Neutrophil (primary cell): ENCODE measurements around the gene MID2.

Source experiments
- H3K27ac ChIP-seq: fragments of 200-600 bp; sonication (generic); 2 replicates; pipeline ENCODE4 v1.5.1; 2016; ENCODE audit warnings: mild to moderate bottlenecking, moderate library complexity
- H3K27me3 ChIP-seq: fragments of 200-600 bp; sonication (generic); 2 replicates; pipeline ENCODE4 v1.6.0; 2016; ENCODE audit warnings: mild to moderate bottlenecking
- H3K36me3 ChIP-seq: fragments of 200-600 bp; sonication (generic); 2 replicates; pipeline ENCODE4 v1.5.1; 2017
- H3K4me1 ChIP-seq, 2 experiments: fragments of 200-600 bp in 1 of 2; sonication (generic) in 1 of 2; 1 replicate in 1 of 2; 2 replicates in 1 of 2; pipeline versions ENCODE4 v1.5.1 to v1.6.1; 2013 to 2016; ENCODE audit warnings: low read depth in 1 of 2, low read length in 1 of 2, mild to moderate bottlenecking in 1 of 2, moderate library complexity in 1 of 2; ENCODE audit not compliant: control insufficient read depth in 1 of 2, insufficient read depth in 1 of 2
- H3K4me3 ChIP-seq, 2 experiments: fragments of 200-600 bp in 1 of 2; sonication (generic) in 1 of 2; 1 replicate in 1 of 2; 2 replicates in 1 of 2; pipeline ENCODE4 v1.5.1; 2013 to 2016; ENCODE audit warnings: low read depth in 1 of 2, low read length in 1 of 2, mild to moderate bottlenecking in 1 of 2, moderate library complexity in 1 of 2
- H3K9me3 ChIP-seq: fragments of 200-600 bp; sonication (generic); 2 replicates; pipeline ENCODE4 v1.5.1; 2016
- TF ChIP-seq, protein P1 (sequence below): fragments of 200-600 bp; sonication (generic); IDR thresholded peaks from 2 replicates; pipeline ENCODE4 v1.5.1; 2016; ENCODE audit warnings: antibody characterized with exemption

Gene MID2

GRCh38 chrX:107834275-107835201 is 8.9 kb downstream of the MID2 start:
- Histone ChIP-seq H3K4me3 (no peak overlapping the region), H3K9me3 (no peaks in the 10 kb centered on the region), H3K4me1 (no peaks in the 10 kb centered on the region), H3K36me3 (no peaks in the 10 kb centered on the region), H3K27ac (no peak overlapping the region), H3K27me3 (peaks cover 28% of the 10 kb centered on the region)
- TF ChIP-seq, protein P1, sequence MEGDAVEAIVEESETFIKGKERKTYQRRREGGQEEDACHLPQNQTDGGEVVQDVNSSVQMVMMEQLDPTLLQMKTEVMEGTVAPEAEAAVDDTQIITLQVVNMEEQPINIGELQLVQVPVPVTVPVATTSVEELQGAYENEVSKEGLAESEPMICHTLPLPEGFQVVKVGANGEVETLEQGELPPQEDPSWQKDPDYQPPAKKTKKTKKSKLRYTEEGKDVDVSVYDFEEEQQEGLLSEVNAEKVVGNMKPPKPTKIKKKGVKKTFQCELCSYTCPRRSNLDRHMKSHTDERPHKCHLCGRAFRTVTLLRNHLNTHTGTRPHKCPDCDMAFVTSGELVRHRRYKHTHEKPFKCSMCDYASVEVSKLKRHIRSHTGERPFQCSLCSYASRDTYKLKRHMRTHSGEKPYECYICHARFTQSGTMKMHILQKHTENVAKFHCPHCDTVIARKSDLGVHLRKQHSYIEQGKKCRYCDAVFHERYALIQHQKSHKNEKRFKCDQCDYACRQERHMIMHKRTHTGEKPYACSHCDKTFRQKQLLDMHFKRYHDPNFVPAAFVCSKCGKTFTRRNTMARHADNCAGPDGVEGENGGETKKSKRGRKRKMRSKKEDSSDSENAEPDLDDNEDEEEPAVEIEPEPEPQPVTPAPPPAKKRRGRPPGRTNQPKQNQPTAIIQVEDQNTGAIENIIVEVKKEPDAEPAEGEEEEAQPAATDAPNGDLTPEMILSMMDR: no peak

DNA sequence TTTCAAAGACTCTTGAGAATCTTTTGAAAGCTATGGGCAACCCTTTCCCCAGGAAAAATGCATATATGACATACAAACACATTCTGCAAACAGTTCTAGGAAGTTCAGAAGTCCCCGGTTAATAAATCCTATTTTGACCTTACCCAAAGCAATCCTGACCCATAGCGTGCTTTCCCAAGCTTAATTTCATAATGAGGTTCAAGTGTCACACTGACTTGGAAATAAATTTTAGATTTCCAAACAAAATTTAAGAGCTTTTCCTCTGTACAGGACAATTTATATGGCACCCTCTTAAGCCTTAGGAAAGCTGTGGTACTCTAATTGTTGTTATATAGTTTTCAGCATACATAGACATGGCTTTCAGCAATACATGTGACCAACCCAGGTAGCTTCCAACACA is 11.3 kb downstream of the MID2 start:
- TF ChIP-seq, protein P1: no peak
- H3K36me3 ChIP-seq: no peaks in the 10 kb centered on the region
- H3K27ac ChIP-seq: no peak overlapping the region
- H3K9me3 ChIP-seq: no peaks in the 10 kb centered on the region
- peaks cover 7% of the 10 kb centered on the region for H3K27me3 ChIP-seq
- H3K4me3 ChIP-seq: no peak overlapping the region
- H3K4me1 ChIP-seq: no peaks in the 10 kb centered on the region

- no peak overlapping the region for H3K4me3 ChIP-seq
- H3K36me3 ChIP-seq: no peaks in the 10 kb centered on the region
- H3K27me3 ChIP-seq: peaks cover 9% of the 10 kb centered on the region
- H3K9me3 ChIP-seq: no peaks in the 10 kb centered on the region
- H3K27ac ChIP-seq: no peak overlapping the region
- H3K4me1 ChIP-seq: no peaks in the 10 kb centered on the region
- TF ChIP-seq, protein P1: no peak
Observed at GRCh38 chrX:107840971-107841370, 15.3 kb downstream of the MID2 start.

DNA sequence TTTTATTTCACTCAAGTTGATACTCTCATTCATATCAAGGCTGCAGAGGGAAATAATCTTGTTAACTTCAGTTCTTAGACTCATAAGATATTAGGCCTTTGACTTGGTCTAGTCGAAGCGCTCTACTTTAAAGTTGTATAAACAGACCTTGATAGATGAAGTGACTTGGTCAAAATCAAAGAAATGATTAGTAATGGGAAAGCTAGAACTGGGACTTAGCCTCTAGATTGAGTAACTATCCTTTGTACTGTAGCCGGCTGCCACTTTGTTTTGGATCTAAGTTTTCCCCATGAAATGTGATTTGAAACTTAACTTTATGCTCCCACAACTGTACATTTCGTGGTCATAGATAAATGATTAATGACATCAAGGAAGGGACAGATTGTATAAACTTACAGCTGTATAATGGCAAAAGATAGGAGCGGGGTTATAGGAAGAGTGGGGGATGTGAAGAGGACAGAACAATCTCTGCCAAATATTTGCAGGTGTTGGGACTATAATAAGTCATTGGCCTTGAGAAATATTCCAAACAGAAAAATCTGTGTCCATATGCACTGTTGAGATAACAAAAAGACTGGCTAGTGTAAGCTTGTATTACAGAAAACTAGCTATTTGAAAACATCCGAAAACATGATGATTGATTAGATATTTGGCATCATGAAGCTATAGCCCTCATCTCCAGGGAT is 17.2 kb downstream of the MID2 start:
- TF ChIP-seq, protein P1: no peak
- Histone ChIP-seq H3K27ac (no peak overlapping the region), H3K9me3 (no peaks in the 10 kb centered on the region), H3K4me3 (no peak overlapping the region), H3K27me3 (peaks cover 13% of the 10 kb centered on the region), H3K36me3 (no peaks in the 10 kb centered on the region), H3K4me1 (no peaks in the 10 kb centered on the region)

- Histone ChIP-seq H3K36me3 (no peaks in the 10 kb centered on the region), H3K9me3 (no peaks in the 10 kb centered on the region), H3K4me1 (no peaks in the 10 kb centered on the region), H3K4me3 (no peak overlapping the region), H3K27ac (no peak overlapping the region), H3K27me3 (peaks cover 13% of the 10 kb centered on the region)
- TF ChIP-seq, protein P1: no peak
Observed at GRCh38 chrX:107845625-107846024, 20.0 kb downstream of the MID2 start.
